ENCODE measurements around the gene RIPOR3.

DNA sequence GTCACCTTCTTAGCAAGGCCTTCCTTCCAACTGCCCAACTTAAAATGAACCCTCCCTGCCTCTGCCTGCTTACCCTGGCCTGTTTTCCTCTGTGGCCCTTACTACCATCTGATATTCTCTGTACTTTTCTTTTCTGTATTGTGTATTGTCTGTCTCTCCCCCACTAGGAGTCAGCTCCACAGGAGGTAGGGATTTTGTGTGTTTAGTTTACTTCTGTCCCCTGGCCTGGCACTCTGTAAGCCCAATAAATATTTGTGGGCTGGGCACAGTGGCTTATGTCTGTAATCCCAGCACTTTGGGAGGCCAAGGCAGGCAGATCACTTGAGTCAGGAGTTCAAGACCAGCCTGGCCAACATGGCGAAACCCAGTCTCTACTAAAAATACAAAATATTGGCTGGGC lies 72.8 kb downstream of the RIPOR3 start:
- no peak for TF ChIP-seq FOXJ3 (CRISPR knock-in tag; IDR thresholded peaks at IDR 0.05)
- TF ChIP-seq, protein P1, sequence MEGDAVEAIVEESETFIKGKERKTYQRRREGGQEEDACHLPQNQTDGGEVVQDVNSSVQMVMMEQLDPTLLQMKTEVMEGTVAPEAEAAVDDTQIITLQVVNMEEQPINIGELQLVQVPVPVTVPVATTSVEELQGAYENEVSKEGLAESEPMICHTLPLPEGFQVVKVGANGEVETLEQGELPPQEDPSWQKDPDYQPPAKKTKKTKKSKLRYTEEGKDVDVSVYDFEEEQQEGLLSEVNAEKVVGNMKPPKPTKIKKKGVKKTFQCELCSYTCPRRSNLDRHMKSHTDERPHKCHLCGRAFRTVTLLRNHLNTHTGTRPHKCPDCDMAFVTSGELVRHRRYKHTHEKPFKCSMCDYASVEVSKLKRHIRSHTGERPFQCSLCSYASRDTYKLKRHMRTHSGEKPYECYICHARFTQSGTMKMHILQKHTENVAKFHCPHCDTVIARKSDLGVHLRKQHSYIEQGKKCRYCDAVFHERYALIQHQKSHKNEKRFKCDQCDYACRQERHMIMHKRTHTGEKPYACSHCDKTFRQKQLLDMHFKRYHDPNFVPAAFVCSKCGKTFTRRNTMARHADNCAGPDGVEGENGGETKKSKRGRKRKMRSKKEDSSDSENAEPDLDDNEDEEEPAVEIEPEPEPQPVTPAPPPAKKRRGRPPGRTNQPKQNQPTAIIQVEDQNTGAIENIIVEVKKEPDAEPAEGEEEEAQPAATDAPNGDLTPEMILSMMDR (IDR thresholded peaks at IDR 0.05): no peak
- TF ChIP-seq GABPA (IDR thresholded peaks at IDR 0.05; ENCODE audit: low read depth): no peak
- TF ChIP-seq TCF12 (IDR thresholded peaks at IDR 0.05): no peak

All from SK-N-SH (cell line).